Neural progenitor cell (in vitro differentiated cells): Measurements from ENCODE around the gene SRPK3.

Source experiments
- CTCF ChIP-seq: fragments of 200-600 bp; sonication (generic); IDR thresholded peaks from 2 replicates; pipeline ENCODE4 v1.5.1; 2017; ENCODE audit warnings: antibody characterized with exemption, mild to moderate bottlenecking
- EZH2 ChIP-seq: fragments of 200-600 bp; sonication (generic); IDR thresholded peaks from 2 replicates; pipeline ENCODE4 v1.6.1; 2017; ENCODE audit warnings: antibody characterized with exemption, mild to moderate bottlenecking, moderate library complexity
- EZH2phosphoT487 ChIP-seq: fragments of 200-600 bp; sonication (generic); IDR thresholded peaks from 2 replicates; pipeline ENCODE4 v1.6.1; 2017; ENCODE audit warnings: antibody characterized with exemption

GRCh38 chrX:153789654-153790053, 8.8 kb downstream of the SRPK3 start:
- TF ChIP-seq CTCF: no peak
- no peak for TF ChIP-seq EZH2
- no peak for TF ChIP-seq EZH2phosphoT487
